A673 (cell line): Measurements from ENCODE around the gene ARNT2. TPM values are rescaled to one million over a fixed set of nuclear protein-coding genes. Genes with fewer than 3 reads are reported as not detected.
A peak's percentile ranks its signal among the peaks of the same experiment; 100 is the strongest.

Experiments
- BruUV-seq: library from RNA; stranded (reverse); fragments of 400-500 nt; replicated peaks from 2 replicates; lab custom pipeline; 2021; lab: Mats Ljungman, UMichigan
- CTCF ChIA-PET: fragments of 300-600 bp; sonication (Branson Sonifier 250); formaldehyde crosslinking; loops from one replicate; lab custom pipeline; 2022; ENCODE audit warnings: antibody characterized with exemption; lab: Charles Lee
- POLR2A ChIA-PET: fragments of 300-600 bp; sonication (Branson Sonifier 250); formaldehyde crosslinking; loops from one replicate; lab custom pipeline; 2022; ENCODE audit warnings: antibody characterized with exemption; ENCODE audit not compliant: low non-redundant PET; lab: Charles Lee
- DNase-seq: peaks from one replicate; pipeline ENCODE4 v3.0.0-alpha.2; 2015; ENCODE audit warnings: low spot score
- H3K27ac ChIP-seq: fragments of 200-600 bp; sonication (generic); 2 replicates; pipeline ENCODE4 v1.5.1; 2016; ENCODE audit warnings: mixed run types, low read depth, mild to moderate bottlenecking, mixed read lengths, antibody characterized with exemption, low read length; ENCODE audit not compliant: poor library complexity, severe bottlenecking
- H3K27me3 ChIP-seq: fragments of 200-600 bp; sonication (generic); replicated peaks from 2 replicates; pipeline ENCODE4 v1.6.1; 2017; ENCODE audit warnings: mixed run types, low read depth, mild to moderate bottlenecking, mixed read lengths, antibody characterized with exemption, low read length; ENCODE audit not compliant: insufficient read depth, poor library complexity
- H3K36me3 ChIP-seq: fragments of 200-600 bp; sonication (generic); 2 replicates; pipeline ENCODE4 v1.6.1; 2016; ENCODE audit warnings: mixed run types, mild to moderate bottlenecking, mixed read lengths, antibody characterized with exemption, low read length; ENCODE audit not compliant: insufficient read depth, poor library complexity, severe bottlenecking
- H3K4me1 ChIP-seq: fragments of 200-600 bp; sonication (generic); 2 replicates; pipeline ENCODE4 v1.6.1; 2017; ENCODE audit warnings: mixed run types, mild to moderate bottlenecking, mixed read lengths, antibody characterized with exemption, low read length; ENCODE audit not compliant: insufficient read depth, poor library complexity, severe bottlenecking
- H3K4me3 ChIP-seq: fragments of 200-600 bp; sonication (generic); 2 replicates; pipeline ENCODE4 v1.5.1; 2016; ENCODE audit warnings: low read depth, mixed run types, mild to moderate bottlenecking, mixed read lengths, low read length; ENCODE audit not compliant: poor library complexity, severe bottlenecking
- H3K9me3 ChIP-seq: fragments of 200-600 bp; sonication (generic); 2 replicates; pipeline ENCODE4 v1.6.1; 2016; ENCODE audit warnings: mixed run types, low read depth, mild to moderate bottlenecking, mixed read lengths, antibody characterized with exemption, low read length; ENCODE audit not compliant: poor library complexity, severe bottlenecking
- EZH2 ChIP-seq: fragments of 200-600 bp; sonication (generic); IDR thresholded peaks from 2 replicates; pipeline ENCODE4 v1.6.1; 2017; ENCODE audit warnings: borderline replicate concordance, low read depth, mild to moderate bottlenecking, mixed read lengths, antibody characterized with exemption, low read length; ENCODE audit not compliant: poor library complexity, severe bottlenecking
- intact Hi-C: fragments of 100-400 bp; cut with micrococcal nuclease; formaldehyde crosslinking; loops from one replicate; pipeline ENCODE4 v1.10.0; 2022; ENCODE audit not compliant: unreplicated experiment
- total RNA-seq: library from RNA; stranded (reverse); gene quantifications from 2 replicates; pipeline ENCODE4 v1.2.3, GENCODE V29; 2021
- TF ChIP-seq, protein P1 (sequence below): fragments of 300-800, 200-600 bp; sonication (generic); conservative IDR thresholded peaks from 2 replicates; pipeline ENCODE4 v1.5.1; 2017; ENCODE audit warnings: low read depth, mild to moderate bottlenecking, antibody characterized with exemption, low read length, moderate library complexity, mixed read lengths

The ARNT2 gene
- total RNA-seq, 1 experiment from 2014 or later, result 2.1 TPM

DNA sequence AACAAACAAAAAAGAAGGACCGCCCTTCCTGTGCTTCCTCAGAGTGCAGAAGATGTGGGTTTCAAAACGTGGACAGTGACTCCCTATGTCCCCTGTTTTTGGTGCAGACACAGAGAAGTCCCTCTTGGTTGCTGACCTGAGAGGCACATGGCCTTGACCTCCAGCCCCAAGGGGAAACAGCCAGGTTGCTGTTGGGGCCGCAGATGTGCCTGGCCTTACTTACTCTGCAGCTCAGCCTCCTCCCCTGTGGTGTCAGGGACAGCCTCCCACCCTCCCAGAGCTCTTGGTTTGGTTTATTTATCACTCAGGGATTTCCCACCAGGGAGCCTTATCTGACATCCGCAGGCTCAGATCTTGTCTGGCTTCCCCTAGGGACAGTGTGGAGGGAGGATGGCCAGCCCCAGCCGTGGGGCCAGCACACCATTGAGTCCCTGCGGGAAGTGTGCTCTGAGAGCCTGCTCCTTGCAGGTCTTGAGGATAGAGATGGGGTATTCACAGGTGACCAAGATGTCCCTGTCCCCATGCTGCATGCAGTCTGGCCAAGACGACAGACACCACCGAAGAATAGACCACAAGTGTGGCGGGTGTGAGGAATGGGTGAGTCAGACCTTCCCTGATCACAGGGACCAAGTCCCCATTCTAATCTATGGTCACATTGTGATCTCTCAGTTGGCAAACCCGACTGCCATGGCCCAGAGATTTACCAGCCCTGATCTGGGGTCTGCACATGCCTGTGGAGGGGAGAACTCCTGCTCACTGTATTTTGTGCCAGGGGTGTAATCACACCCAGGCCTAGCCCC is 156.6 kb downstream of the ARNT2 start:
- ChIA-PET POLR2A (no interaction called here), CTCF (no interaction called here)
- intact Hi-C loops, result no loop called here
- TF ChIP-seq EZH2, result no peak
- TF ChIP-seq, protein P1, sequence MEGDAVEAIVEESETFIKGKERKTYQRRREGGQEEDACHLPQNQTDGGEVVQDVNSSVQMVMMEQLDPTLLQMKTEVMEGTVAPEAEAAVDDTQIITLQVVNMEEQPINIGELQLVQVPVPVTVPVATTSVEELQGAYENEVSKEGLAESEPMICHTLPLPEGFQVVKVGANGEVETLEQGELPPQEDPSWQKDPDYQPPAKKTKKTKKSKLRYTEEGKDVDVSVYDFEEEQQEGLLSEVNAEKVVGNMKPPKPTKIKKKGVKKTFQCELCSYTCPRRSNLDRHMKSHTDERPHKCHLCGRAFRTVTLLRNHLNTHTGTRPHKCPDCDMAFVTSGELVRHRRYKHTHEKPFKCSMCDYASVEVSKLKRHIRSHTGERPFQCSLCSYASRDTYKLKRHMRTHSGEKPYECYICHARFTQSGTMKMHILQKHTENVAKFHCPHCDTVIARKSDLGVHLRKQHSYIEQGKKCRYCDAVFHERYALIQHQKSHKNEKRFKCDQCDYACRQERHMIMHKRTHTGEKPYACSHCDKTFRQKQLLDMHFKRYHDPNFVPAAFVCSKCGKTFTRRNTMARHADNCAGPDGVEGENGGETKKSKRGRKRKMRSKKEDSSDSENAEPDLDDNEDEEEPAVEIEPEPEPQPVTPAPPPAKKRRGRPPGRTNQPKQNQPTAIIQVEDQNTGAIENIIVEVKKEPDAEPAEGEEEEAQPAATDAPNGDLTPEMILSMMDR, result no peak
- no peaks in the 10 kb centered on the region for H3K27me3 ChIP-seq
- no peak overlapping the region for H3K4me3 ChIP-seq
- H3K4me1 ChIP-seq, result no peaks in the 10 kb centered on the region
- no peaks in the 10 kb centered on the region for H3K36me3 ChIP-seq
- no TSS peak for BruUV-seq
- H3K27ac ChIP-seq, result no peak overlapping the region
- H3K9me3 ChIP-seq, result no peaks in the 10 kb centered on the region
- DNase-seq, result peak; percentile 11

DNA sequence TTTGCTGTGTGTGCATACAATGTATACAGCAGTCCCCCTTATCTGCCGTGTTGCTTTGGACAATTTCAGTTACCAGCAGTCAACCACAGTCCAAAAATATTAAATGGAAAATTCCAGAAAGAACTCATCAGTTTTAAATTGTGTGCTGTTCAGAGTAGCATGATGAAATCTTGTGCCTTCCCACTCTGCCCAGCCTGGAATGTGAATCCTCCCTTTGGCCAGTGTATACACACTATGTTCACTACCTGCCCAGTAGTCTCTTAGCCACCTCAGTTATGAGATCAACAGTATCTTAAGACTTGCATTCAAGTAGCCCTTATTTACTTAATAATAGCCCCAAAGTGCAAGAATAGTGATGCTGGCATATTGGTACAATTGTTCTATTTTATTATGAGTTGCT is 157.3 kb downstream of the ARNT2 start:
- no TSS peak for BruUV-seq
- TF ChIP-seq, protein P1, result no peak
- no peak for TF ChIP-seq EZH2
- POLR2A ChIA-PET, result no interaction called here
- no peak overlapping the region for H3K4me3 ChIP-seq
- intact Hi-C loops, result no loop called here
- CTCF ChIA-PET, result no interaction called here
- H3K27me3 ChIP-seq, result no peaks in the 10 kb centered on the region
- H3K36me3 ChIP-seq, result no peaks in the 10 kb centered on the region
- H3K27ac ChIP-seq, result no peak overlapping the region
- H3K4me1 ChIP-seq, result no peaks in the 10 kb centered on the region
- no peaks in the 10 kb centered on the region for H3K9me3 ChIP-seq
- no peak for DNase-seq

DNA sequence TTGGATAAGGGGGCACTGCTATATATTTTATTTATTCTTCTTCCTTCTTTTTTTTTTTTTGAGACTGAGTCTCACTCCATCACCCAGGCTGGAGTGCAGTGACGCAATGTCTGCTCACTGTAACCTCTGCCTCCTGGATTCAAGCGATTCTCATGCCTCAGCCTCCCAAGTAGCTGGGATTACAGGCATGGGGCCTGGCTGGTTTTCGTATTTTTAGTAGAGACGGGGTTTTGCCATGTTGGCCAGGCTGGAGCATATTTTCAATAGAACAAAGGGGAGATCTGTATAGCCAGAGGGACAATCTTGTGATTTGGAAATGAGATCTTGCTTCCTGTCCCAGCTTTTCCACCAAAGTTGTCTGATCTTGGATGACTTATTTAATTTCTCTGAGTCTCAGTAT is 157.9 kb downstream of the ARNT2 start:
- TF ChIP-seq, protein P1, result no peak
- no peak for TF ChIP-seq EZH2
- Histone ChIP-seq H3K4me3 (no peak overlapping the region), H3K36me3 (no peaks in the 10 kb centered on the region), H3K4me1 (no peaks in the 10 kb centered on the region), H3K27me3 (no peaks in the 10 kb centered on the region), H3K27ac (no peak overlapping the region), H3K9me3 (no peaks in the 10 kb centered on the region)
- ChIA-PET POLR2A (no interaction called here), CTCF (no interaction called here)
- DNase-seq, result no peak
- BruUV-seq, result no TSS peak
- intact Hi-C loops, result no loop called here
